ENCODE data around the gene RBBP5.

DNA sequence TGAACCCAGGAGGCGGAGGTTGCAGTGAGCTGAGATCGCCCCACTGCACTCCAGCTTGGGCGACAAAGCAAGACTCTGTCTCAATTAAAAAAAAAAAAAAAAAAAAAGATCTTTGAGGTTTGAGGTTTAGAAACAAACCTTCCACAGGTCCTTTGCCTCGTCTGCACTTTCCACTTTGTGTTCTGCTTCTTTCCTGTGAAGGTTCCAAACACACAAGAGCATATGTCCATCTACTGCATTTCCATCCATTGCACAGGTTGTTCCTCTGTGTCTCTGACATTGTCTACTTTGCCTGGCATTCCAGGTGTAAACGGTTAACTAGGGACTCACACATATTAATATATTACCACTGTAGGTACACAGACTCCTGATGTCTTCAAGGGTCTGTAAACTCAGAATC is 49.6 kb upstream of the RBBP5 start:
- TF ChIP-seq CTCF (conservative IDR thresholded peaks at IDR 0.05; ENCODE audit: low read depth, low read length) = no peak
- no peak for TF ChIP-seq POLR2A (IDR thresholded peaks at IDR 0.05; ENCODE audit: low read depth, low read length)
- no peak for TF ChIP-seq CHD1 (IDR thresholded peaks at IDR 0.05; ENCODE audit: low read depth, low read length)
- TF ChIP-seq RCOR1 (IDR thresholded peaks at IDR 0.05; ENCODE audit: insufficient replicate concordance, low read length) = no peak
- TF ChIP-seq BHLHE40 (IDR thresholded peaks at IDR 0.05; ENCODE audit: low read depth, low read length) = no peak
- TF ChIP-seq USF2 (IDR thresholded peaks at IDR 0.05; ENCODE audit: low read depth, low read length) = no peak
- TF ChIP-seq MXI1 (IDR thresholded peaks at IDR 0.05; ENCODE audit: borderline replicate concordance, low read depth, low read length) = no peak
- no peak for TF ChIP-seq SMC3 (IDR thresholded peaks at IDR 0.05; ENCODE audit: low read depth, low read length)
- TF ChIP-seq MAFK (IDR thresholded peaks at IDR 0.05; ENCODE audit: low read depth, low read length) = no peak
- TF ChIP-seq NFE2L2 (IDR thresholded peaks at IDR 0.05; ENCODE audit: low read depth, low read length) = no peak
- TF ChIP-seq ELK1 (IDR thresholded peaks at IDR 0.05; ENCODE audit: borderline replicate concordance, low read depth, low read length) = no peak
- TF ChIP-seq RAD21 (IDR thresholded peaks at IDR 0.05; ENCODE audit: low read length) = no peak

Data from IMR-90 (cell line).